AG09309 (cell line): ENCODE measurements around the gene ZNF75A.

ENCODE experiments used
- DNase-seq: peaks from one replicate; pipeline ENCODE4 v3.0.0-alpha.2; 2010; ENCODE audit warnings: low read depth
- H3K4me3 ChIP-seq: 2 replicates; pipeline ENCODE4 v1.5.1; 2011; ENCODE audit warnings: mild to moderate bottlenecking, low read depth, low read length, moderate library complexity; ENCODE audit not compliant: control insufficient read depth
- CTCF ChIP-seq: IDR thresholded peaks from 2 replicates; pipeline ENCODE4 v1.5.1; 2011; ENCODE audit warnings: mild to moderate bottlenecking, low read depth, low read length, inconsistent platforms; ENCODE audit not compliant: insufficient read depth, control insufficient read depth; ENCODE audit errors: missing control alignments

ZNF75A gene

GRCh38 chr16:3347586-3347985, 42.3 kb downstream of the ZNF75A start:
- H3K4me3 ChIP-seq: no peak overlapping the region
- no peak for DNase-seq
- no peak for TF ChIP-seq CTCF

GRCh38 chr16:3348547-3349167, 43.4 kb downstream of the ZNF75A start:
- TF ChIP-seq CTCF: no peak
- H3K4me3 ChIP-seq: no peak overlapping the region
- DNase-seq: no peak

GRCh38 chr16:3349175-3349574, 43.9 kb downstream of the ZNF75A start:
- no peak for TF ChIP-seq CTCF
- no peak overlapping the region for H3K4me3 ChIP-seq
- DNase-seq: no peak

- no peak for DNase-seq
- TF ChIP-seq CTCF: no peak
- no peak within 1 kb of the TSS for H3K4me3 ChIP-seq
These were observed 50.3 kb downstream of the ZNF75A start, which contains the start of gene OR2C1 for GRCh38 chr16:3355589-3355988. TSS of gene OR2C1 (plus strand) at chr16:3355889. CDS start at chr16:3355941, 52 bp downstream.

- TF ChIP-seq CTCF: no peak
These were observed 50.8 kb downstream of the ZNF75A start for GRCh38 chr16:3356118-3356517.

GRCh38 chr16:3358871-3359270, 53.6 kb downstream of the ZNF75A start:
- no peak overlapping the region for H3K4me3 ChIP-seq
- DNase-seq: no peak
- TF ChIP-seq CTCF: no peak

More at GRCh38 chr16:3356118-3356517, 50.8 kb downstream of the ZNF75A start:
- no peak overlapping the region for H3K4me3 ChIP-seq
- DNase-seq: no peak
